ENCODE measurements around the gene MYO5B.

The MYO5B gene

GRCh38 chr18:49874238-49874637 is 320.7 kb downstream of the MYO5B start:
- no peak for DNase-seq

DNA sequence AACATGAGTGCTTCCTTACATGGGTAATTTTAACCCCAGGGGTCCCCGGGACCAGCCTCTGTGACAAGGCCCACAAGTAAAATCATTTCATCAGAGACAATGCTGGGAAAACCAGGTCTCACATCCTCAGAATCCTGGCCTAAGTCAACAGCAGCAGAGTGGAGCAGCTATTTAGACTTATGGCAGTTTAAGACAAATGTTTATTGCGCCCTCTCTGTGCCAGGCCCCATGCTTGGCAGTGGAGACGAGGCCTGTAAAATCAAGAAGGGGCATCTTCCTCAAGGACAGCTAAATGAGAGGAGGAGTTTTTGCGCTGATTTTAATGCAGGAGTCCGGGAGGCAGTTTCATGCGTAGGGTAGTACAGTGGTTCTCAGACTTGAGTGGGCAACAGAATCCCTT is 325.6 kb downstream of the MYO5B start:
- no peak for DNase-seq

GRCh38 chr18:49866680-49867079 is 328.3 kb downstream of the MYO5B start:
- no peak for DNase-seq

DNA sequence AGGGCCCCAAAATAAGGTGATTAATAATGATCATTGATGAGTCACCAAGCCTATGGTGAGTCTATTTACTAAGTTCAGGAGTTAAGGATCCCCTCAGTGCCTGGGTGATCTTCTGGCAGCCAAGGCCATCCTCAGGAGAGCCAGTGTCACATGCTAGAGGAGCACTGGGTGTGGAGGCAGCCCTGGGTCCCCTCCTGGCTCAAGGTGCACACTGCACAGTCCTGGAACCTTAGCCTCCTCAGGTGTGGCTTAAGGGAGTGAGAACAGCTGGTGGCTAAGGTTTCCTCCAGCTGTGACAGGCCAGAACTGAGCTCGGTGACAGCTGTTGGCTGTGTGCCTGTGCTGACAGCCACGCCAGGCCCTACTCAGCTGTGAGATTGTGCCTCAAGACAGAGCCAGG is 329.5 kb downstream of the MYO5B start:
- no peak for DNase-seq

DNA sequence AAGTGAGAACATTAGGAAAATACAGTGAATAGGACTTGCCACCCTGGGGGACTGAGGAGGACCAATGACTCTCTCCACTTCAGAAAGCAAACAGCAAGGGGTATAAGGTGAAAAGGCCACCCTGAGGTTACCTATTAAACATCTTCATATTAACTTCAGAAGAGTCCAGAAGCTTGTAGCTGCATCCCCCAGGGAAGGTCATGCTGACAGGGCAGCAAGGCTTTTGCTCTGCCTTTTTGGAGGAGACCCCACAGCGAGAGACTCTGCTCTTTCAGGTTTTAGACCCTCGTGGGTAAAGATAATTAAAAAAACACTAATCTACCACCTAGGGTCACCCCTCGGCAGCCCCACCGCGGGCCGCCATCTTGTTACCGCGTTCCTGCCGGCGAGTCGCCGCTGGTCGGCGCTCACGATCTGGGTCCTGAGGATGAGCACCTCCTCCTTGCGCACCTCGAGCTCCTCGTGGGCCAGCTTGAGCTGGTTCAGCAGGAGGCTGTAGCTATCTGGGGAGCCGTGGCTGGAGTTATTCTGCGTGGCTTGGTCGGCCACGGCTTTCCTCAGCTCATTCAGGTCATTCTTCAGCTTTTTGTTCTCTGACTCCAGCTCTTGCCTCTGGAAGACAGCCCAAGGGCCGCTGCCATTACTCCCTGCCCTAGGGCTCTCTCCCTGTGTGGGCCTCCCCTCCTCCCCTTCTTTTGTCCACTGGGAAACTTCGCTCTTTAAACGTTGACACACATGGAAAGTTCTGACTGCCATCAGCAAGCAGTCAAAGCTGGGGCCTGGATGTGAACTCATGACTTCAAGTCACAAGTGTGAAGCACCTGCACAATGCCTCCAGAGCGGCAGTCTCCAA is 331.0 kb downstream of the MYO5B start:
- no peak for DNase-seq

GRCh38 chr18:49862656-49863385 is 332.1 kb downstream of the MYO5B start:
- no peak for DNase-seq

DNA sequence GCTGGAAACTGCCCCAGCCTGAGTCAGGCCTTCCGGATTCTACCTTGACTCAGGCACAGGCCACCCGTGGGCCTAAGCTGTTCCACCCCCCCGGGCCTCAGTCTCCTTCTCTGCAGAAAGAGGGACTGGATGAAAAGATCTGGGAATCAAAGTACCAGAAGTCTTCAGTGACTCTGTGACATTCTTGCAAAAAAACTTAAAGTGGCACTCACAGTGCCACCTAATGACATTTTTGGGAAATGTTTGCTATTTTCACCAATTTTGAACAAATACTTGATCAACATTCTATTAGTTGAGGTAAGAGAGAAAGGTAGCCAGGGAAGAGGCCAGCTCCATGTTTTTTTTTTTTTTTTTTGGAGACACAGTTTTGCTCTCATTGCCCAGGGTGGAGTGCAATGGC is 333.3 kb downstream of the MYO5B start:
- DNase-seq = no peak

DNA sequence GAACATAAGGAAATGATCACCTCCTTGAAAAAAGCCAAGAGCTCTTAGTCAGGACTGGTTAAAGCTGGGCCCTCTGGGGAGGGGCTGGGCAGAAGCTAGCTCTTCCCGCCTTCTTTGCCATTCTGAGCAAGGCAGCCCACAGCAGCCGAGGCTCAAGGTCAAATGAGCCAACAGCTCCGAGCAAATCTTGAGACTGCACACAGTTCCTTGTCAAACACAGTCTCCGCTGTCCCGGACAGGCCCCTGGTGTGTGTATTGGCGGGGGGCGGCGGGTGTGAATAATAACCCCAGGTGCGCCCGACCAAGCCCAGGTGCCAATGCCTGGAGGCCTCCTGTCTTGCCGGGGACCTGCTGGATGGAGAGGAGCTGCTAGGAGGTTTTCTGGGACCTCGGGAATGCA is 335.2 kb downstream of the MYO5B start:
- no peak for DNase-seq

DNA sequence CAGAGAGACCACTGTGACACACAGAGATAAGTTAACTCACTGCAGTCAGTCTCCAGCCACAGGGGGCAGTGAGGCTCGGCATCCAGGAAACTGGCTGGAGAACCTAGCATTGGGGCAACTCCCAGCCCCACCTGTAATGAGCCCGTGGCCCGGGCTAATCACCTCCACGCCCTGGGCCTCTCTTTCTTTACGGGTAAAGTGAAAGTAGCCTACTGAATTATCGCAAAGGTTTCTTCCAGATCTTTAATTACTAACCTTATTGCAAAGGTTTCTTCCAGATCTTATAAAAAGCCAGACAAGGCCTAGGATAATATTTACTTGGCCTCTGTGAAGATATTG is 336.0 kb downstream of the MYO5B start:
- no peak for DNase-seq

- DNase-seq = peak; percentile 69
Observed at GRCh38 chr18:49858309-49859020, 336.5 kb downstream of the MYO5B start.

DNA sequence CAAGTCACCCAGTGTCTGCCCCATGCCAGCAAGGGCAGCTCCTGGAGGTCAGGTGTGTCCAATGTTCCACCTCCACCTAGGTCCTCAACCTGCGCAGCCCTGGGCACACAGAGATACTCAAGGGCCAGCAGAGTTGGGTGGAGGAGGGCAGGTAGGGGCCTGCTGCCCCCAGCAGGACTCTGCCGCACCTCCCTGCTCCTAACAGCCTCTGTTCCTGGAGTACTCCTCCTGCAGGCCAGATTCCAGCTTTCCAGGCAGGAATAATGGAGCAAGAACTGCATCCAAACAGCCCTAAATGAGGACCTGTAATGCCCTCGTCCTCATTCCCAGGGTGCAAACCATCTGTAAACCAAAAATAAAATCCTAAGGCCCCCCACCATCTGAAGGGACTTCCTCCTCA is 337.2 kb downstream of the MYO5B start:
- no peak for DNase-seq

DNA sequence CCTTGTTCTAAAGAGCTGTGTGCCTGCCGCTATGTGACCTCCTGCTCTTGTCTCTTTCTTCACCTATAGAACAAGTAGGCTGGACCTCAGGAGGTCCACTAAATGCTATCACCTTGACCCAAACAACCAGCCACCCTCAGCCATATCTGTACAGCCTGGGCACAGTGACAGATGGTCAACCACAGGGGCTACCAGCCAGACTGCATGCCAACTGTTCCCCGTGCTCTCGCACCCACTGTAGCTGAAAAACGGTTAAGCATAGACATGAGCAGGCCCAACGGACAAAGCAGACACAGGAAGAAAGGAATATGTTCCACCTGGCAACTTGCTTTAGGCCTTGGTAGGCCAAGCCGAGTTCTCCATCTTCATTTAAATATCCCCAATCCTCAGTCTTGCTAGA is 338.5 kb downstream of the MYO5B start:
- no peak for DNase-seq

GRCh38 chr18:49855711-49856415 is 339.1 kb downstream of the MYO5B start:
- no peak for DNase-seq

GRCh38 chr18:49854681-49855080 is 340.3 kb downstream of the MYO5B start:
- no peak for DNase-seq

GRCh38 chr18:49853436-49853835 is 341.5 kb downstream of the MYO5B start:
- DNase-seq = no peak

GRCh38 chr18:49853011-49853410 is 341.9 kb downstream of the MYO5B start:
- DNase-seq = no peak

- DNase-seq = no peak
Observed at GRCh38 chr18:49851624-49852023, 343.3 kb downstream of the MYO5B start.

- DNase-seq = no peak
Observed at GRCh38 chr18:49850636-49851035, 344.3 kb downstream of the MYO5B start.

DNA sequence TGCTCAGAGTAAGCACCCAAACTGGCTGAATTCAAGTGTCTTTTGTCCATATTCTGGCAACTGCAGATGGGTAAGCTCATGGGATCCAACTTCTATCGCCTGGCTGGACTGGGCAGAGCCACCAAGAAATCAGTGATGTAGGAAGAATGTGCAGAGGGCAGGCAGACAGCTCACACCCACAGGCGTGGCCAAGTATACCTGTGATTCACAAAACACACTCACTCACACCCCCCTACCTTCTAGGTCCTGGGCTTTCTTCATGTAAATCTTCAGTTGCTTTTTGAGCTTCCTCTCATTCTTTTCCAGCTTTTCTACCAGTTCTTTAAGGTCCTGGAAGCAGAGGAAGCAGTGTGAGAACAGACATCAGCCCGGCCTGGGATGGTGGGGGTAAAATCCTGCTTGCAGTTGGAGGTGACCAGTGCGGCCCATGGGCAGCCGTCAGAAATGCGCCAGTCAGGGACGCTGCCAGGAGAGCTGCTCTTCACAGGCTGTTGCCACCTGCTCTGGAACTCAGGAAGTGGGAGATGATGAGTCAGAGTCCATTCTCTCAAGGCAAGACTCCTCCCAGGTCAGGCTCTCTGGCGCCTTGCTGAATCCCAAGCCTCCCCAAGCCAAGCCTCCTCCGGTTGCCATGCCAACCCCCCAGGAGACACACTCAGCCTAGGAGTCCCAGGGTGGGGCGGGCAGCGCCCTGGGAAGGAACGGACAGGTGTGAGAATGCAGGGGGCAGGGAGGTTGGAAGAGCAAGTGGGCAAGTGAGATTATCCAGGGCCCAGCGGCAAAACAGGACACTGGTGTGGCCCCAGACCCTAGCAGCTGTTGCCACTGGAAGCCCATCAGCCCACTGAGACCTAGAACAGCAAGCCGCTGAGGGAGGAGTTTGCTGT is 345.4 kb downstream of the MYO5B start:
- DNase-seq = peak; percentile 95

DNA sequence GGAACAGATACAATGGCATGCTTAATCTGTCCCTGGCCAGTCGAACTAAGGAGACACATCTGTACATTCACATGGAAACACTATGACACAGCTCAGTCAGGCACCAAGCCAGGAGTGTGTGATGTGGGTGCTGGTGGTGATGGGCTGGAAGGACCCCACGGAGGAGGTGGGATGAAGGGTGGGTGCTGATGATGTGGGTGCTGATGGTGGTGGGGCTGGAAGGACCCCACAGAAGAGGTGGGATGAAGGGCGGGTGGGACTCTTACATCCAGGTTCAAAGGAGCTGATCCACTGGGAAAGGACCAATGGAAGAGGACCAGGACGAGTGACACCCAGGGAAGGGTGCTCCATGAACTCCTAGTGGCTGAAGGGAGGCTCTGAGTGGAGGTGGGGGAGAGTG is 346.8 kb downstream of the MYO5B start:
- no peak for DNase-seq

GRCh38 chr18:49847524-49847923 is 347.4 kb downstream of the MYO5B start:
- DNase-seq = no peak

All from EL (cell line).